ENCODE measurements around the gene FRA10AC1.

GRCh38 chr10:93695740-93696139 lies 6.7 kb downstream of the FRA10AC1 start:
- TF ChIP-seq CTCF (conservative IDR thresholded peaks at IDR 0.05; ENCODE audit: low read depth, low read length) (no peak), EZH2 (IDR thresholded peaks at IDR 0.05; ENCODE audit: borderline replicate concordance, low read depth, low read length, poor library complexity, severe bottlenecking) (no peak)
